ENCODE data around the gene MCCC1.

The MCCC1 gene

GRCh38 chr3:183027276-183027675 is 72.0 kb downstream of the MCCC1 start:
- TF ChIP-seq CTCF (IDR thresholded peaks at IDR 0.05; ENCODE audit: insufficient read depth, missing control alignments): no peak
- FAIRE-seq: no peak
- no peak for DNase-seq (ENCODE audit: insufficient read length, low spot score)

GRCh38 chr3:183022936-183023516 is 76.3 kb downstream of the MCCC1 start:
- TF ChIP-seq CTCF (IDR thresholded peaks at IDR 0.05; ENCODE audit: insufficient read depth, missing control alignments): no peak
- FAIRE-seq (peak; percentile 44), DNase-seq (ENCODE audit: insufficient read length, low spot score) (no peak)

GRCh38 chr3:183018421-183019192 is 80.7 kb downstream of the MCCC1 start:
- DNase-seq (ENCODE audit: insufficient read length, low spot score): no peak

GRCh38 chr3:183015185-183015584 is 84.1 kb downstream of the MCCC1 start:
- no peak for TF ChIP-seq CTCF (IDR thresholded peaks at IDR 0.05; ENCODE audit: insufficient read depth, missing control alignments)
- DNase-seq (ENCODE audit: insufficient read length, low spot score) (no peak), FAIRE-seq (no peak)

More at GRCh38 chr3:183018421-183019192, 80.7 kb downstream of the MCCC1 start:
- no peak for FAIRE-seq
- no peak for TF ChIP-seq CTCF (IDR thresholded peaks at IDR 0.05; ENCODE audit: insufficient read depth, missing control alignments)

- no peak for DNase-seq (ENCODE audit: insufficient read length, low spot score)
- TF ChIP-seq CTCF (IDR thresholded peaks at IDR 0.05; ENCODE audit: insufficient read depth, missing control alignments): no peak
- FAIRE-seq: no peak
Measured at GRCh38 chr3:183013856-183014255, 85.4 kb downstream of the MCCC1 start.

GRCh38 chr3:183013074-183013473 is 86.2 kb downstream of the MCCC1 start:
- FAIRE-seq (no peak), DNase-seq (ENCODE audit: insufficient read length, low spot score) (no peak)
- TF ChIP-seq CTCF (IDR thresholded peaks at IDR 0.05; ENCODE audit: insufficient read depth, missing control alignments): no peak

- DNase-seq (ENCODE audit: insufficient read length, low spot score): no peak
- no peak for FAIRE-seq
- no peak for TF ChIP-seq CTCF (IDR thresholded peaks at IDR 0.05; ENCODE audit: insufficient read depth, missing control alignments)
Measured at GRCh38 chr3:183008800-183009199, 90.5 kb downstream of the MCCC1 start.

All from D721Med (cell line).